Uterus (tissue), 2 donors: Measurements from ENCODE around the gene PTPN11.

Source experiments
- POLR2A ChIP-seq, 2 donors: fragments of 450-650 bp; IDR thresholded peaks; one replicate each; pipeline ENCODE4 v1.6.1; 2016; ENCODE audit warnings: antibody characterized with exemption in 2 of 2, mild to moderate bottlenecking in 1 of 2, moderate library complexity in 1 of 2
- TF ChIP-seq, protein P1 (sequence below), 4 experiments: fragments of 200-600 bp in 2 of 4; fragments of 450-650 bp in 2 of 4; sonication (generic) in 2 of 4; IDR thresholded peaks; one replicate each; pipeline ENCODE4 v1.5.1; 2016 to 2019; ENCODE audit warnings: antibody characterized with exemption in 4 of 4, mild to moderate bottlenecking in 2 of 4, moderate library complexity in 1 of 4

DNA sequence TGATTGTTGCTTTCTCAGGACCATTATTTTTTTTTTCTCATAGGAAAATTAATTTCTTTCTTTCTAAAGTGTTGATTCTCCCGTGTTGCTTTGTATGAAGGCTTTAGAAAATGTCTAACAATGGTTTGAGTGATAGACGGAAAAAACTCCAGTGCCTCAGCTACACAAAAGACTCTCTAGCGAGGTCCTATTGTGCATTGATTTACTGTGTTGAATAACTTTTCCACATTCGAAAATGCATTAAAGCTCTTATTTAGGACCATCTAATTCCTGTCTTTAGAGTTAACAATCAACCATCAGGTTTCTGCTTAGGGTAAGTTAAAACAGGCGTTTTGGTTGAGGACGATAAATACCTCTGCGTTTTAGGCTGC is 99.6 kb downstream of the PTPN11 start:
- no peak for TF ChIP-seq POLR2A (IDR thresholded peaks at IDR 0.05)
- TF ChIP-seq, protein P1, sequence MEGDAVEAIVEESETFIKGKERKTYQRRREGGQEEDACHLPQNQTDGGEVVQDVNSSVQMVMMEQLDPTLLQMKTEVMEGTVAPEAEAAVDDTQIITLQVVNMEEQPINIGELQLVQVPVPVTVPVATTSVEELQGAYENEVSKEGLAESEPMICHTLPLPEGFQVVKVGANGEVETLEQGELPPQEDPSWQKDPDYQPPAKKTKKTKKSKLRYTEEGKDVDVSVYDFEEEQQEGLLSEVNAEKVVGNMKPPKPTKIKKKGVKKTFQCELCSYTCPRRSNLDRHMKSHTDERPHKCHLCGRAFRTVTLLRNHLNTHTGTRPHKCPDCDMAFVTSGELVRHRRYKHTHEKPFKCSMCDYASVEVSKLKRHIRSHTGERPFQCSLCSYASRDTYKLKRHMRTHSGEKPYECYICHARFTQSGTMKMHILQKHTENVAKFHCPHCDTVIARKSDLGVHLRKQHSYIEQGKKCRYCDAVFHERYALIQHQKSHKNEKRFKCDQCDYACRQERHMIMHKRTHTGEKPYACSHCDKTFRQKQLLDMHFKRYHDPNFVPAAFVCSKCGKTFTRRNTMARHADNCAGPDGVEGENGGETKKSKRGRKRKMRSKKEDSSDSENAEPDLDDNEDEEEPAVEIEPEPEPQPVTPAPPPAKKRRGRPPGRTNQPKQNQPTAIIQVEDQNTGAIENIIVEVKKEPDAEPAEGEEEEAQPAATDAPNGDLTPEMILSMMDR (IDR thresholded peaks at IDR 0.05), result no peak
